Globus pallidus (tissue), 1 donor: ENCODE results near the gene NPS.

Experiments
- DNase-seq: peaks from one replicate; pipeline ENCODE4 v3.0.0-alpha.2; 2015; ENCODE audit warnings: low spot score

The NPS gene

DNA sequence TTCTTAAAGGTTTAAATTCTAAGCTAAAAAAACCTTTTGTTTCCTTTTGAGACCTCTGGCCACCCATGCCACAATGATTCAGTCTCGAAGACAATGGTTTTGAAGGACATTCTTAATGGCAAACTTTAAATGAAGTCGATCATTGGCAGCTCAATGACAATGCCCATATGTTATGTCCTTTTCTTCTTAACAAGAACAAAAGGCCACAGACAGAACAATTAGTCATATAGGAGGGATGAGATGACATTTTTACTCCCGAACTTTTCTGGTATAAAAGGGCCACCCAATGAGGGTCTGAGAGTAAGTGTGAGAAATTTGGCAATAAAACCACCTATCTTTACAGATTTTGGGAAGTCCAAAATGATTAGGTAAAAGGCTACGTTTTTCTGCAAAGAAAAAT, at the start of gene NPS:
Gene NPS, plus strand, starts transcription at position 301 of the 400 bp plus-strand sequence. Its CDS starts 60 bp downstream, at position 361.
- no peak for DNase-seq

DNA sequence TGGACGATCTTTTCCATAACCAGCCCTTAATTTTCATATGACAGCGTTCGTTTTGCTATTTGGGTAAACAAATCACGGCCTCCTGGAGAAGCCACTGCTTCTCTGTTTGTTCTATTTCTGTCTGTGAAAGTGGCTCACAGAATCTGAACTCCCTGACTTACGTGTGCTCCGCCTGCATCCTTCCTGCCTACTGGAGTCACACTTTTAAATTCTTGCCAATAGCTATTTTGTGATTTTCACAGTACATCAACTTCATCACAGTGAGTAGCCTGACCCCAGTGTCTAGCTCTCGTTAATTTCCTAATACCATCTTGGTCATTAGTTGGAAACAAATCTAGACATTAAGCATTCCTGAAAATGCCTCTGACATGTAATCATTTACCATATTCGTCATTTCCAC, 49.0 kb upstream of the NPS start:
- DNase-seq: no peak

DNA sequence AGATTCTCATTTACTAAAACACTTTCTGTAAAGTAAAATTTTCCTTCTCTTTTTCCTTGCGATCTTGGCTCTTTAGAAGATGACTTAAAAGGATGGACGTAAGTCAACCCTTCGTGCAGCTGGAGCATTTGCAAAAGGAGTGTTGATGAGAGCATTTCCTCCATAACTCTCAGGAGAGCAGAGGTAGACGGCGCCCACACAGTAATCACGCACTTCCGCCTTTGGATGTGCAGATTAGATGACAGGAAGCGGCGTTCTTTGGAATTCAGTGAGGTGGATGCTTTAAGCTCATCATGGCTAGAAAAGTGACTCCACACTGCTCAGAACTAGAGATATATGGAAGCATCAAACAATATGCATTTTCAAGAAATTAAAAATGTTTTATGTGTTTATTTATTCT, 43.0 kb upstream of the NPS start:
- DNase-seq: no peak

DNA sequence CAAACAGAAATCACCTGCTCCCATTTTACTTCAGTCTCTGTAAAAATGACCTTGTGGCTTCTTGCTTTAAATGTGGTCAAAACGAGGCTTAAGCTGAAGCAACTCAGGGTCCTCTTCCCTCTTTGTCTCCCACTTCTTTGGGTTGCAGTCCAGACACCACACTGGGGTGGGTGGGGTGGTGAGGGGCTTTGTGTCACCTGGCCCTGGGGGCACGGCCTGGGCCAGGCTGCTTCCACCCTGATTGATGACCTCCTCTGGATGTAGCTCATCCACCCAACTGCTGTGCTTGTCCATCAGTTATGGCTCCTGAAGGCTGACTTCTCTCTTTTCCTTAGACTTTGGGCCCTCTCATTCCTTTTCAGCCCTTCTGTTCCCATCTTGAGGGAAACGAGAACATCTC, 26.8 kb upstream of the NPS start:
- DNase-seq: no peak

DNA sequence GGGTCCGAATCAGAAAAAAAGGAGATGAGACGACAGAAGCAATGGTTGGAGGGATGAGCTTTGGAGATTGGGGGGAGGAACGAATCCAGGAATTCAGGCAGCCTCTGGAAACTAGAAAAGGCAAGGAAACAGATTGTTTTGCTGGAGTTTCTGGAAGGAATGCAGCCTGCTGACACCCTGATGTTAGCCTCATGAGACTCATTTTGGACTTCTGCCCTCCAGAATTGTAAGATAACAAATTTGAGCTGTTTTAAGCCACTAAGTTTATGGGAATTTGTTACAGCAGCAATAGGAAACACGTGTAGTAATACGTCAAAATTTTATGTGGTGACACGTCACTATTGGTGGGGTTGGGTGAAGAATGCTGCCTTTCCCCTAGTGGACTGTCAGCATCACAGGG, 25.6 kb upstream of the NPS start:
- DNase-seq: no peak

DNA sequence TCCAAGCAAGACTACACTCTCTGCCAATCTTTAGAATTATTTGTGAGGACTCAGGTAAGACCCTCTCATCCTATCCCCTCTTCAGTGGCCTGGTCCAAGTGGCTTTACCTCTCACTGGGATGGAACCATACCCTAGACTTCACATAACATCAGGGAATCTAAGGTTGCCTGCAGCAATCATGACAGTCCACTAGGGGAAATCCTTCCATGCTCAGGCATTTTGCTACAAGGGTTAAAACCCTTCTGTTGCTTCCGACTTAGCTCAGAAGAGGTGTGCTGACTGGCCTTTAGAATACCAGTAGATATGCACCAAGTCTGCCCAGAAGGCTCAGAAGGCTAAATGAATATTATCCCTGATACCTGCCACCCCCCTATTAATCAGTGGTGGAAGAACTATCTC, 24.9 kb upstream of the NPS start:
- no peak for DNase-seq

GRCh38 chr10:127524908-127525665, 24.0 kb upstream of the NPS start:
- no peak for DNase-seq

- DNase-seq: no peak
Observed at GRCh38 chr10:127525686-127526085, 23.4 kb upstream of the NPS start.

- no peak for DNase-seq
Observed at GRCh38 chr10:127526161-127526560, 22.9 kb upstream of the NPS start.

GRCh38 chr10:127527320-127527719, 21.8 kb upstream of the NPS start:
- no peak for DNase-seq

DNA sequence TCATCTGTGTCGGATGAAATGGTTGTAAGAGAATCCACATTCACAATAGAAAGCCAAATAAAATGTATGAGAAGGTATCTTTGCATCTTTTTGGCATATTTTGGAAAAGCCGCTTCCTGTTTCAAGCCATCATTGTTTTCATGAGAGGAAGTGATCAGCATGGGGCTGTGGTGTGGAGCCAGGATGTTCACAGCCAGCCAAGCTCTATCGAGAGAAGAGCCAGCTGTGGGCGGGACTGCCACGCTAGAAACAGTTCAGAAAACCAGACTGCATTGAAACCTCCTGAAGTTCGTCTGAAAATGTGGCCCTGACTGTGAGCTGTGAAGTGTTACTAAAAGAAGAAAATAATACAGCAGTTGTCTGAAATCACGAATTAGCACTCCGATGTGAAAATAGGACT, 21.2 kb upstream of the NPS start:
- peak; percentile 60 for DNase-seq

GRCh38 chr10:127532193-127532592, 16.9 kb upstream of the NPS start:
- no peak for DNase-seq

- DNase-seq: peak; percentile 20
Observed at GRCh38 chr10:127532659-127533058, 16.4 kb upstream of the NPS start.

DNA sequence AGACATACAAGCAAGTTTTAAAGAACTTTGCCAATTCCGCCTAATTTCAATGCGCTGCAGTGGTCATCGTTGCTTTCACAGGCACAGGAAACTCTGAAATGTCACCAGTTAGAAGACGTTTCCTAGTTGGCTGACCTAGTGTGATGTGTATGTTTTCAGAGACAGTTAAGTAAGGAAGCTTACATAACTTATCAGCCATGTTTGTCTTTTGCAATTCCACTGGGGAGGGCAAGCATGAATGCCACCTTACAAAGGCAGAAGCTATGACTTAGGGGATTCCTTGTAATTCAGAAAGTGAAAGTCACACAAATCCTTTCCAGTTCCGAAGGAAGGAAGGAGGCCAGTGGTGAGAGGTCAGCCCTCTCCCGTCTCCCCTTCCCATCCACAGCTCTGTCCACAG, 15.0 kb upstream of the NPS start:
- no peak for DNase-seq

GRCh38 chr10:127534496-127534895, 14.6 kb upstream of the NPS start:
- DNase-seq: no peak

DNA sequence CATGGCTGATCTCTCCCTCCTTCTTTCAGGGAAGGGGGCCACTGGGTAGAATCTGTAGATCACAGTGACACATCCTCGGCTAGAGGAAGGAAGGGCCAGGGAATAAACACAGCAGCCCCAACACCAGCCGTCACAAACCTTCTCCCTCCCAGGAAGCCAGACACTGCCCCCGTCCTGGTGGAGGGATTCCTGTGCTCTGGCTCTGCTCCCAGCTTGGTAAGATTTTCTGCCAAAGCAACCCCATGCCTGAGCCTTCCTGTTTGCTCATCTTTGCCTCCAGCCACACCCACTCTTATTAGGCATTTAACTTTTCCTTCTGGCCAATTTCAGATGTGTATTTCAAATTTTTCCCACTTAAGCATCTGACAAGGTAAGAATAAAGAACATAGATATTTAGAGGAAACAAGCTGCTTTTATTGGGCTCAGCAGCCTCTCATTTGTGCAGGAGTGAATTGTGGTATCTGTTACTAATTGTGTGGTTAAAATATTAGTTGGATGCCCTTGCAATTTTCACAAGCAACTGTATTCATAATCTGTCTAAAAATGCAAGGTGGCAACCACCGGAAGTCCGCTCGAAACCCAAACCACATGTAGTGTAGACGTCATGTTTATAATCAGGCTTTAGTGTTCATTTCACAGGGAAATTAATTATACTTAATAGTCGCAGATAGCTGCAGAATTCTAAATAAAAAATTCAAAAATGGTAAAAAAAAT, 13.2 kb upstream of the NPS start:
- no peak for DNase-seq

DNA sequence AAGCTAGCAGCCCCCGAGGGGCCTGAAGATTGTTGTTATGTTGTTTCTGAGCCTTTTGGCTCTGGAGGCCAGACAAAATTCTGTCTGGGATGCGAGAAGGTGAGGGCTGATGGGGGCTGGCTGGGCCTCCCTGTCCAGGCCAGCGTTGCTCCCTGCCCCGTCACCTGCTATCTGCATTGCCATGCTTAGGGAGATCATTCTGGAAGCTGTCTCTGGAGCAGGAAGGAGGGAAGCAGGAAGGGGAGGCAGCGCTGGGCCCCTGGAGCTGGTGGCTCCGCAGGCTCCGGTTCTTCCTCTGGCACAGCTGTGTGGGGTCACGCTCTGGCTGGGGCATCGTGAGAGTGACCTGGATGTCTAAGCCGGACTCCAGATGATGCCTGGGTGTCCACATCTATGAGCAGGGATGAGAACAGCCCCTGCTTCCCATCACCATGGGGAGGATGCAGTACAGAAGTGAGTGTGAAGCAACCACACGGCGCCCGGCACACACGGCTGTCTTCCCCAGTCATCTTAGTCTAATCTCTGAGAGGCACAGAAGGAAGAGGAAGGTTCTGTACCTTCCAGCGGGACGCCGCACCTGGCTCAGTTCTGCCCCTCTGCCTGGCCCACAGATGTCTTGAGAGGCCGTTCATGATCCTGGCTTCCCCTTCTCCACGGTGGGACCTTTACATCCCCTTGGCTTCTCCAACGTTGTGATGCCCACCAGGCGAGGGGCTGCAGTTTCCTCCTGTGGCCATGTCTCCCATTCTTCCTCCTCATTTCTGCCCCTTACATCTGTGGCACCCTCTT, 11.9 kb upstream of the NPS start:
- DNase-seq: no peak

- DNase-seq: no peak
Observed at GRCh38 chr10:127537924-127538323, 11.2 kb upstream of the NPS start.

DNA sequence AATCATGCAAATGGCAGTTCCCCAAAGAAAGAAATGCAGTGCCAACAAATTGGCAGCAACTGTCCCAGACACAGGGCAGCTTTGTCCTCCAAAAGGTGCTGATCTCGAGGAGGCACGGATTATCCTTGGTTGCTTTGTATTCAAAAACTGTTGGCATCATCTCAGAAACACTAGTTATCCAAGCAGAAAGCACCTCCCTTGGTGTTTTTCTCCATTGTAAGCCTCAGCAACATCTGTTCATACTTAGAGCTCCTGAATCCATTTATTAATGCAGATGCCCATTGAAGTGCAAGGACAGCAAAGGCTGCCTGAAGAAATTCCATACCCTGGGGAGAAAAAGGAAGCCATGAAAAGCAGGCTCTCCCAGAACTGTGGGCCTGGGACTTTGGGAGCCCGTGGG, 1.1 kb upstream of the NPS start:
- no peak for DNase-seq

GRCh38 chr10:127550861-127551260, 1.8 kb downstream of the NPS start:
- DNase-seq: no peak

DNA sequence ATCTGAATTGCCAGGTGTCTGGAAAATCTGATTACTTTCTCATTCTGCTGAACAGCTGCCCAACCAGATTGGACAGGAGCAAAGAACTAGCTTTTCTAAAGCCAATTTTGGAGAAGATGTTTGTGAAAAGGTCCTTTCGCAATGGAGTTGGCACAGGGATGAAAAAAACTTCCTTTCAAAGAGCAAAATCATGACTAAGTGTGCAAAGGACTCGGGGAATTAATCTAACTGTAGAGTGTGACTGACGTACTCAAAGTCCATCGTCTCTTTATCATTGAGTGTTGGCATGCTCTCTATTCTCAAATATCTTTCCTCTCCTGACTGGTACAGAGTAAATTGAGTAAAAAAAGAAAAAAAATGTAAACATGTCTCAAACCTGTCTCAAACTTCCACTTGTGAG, 3.3 kb downstream of the NPS start:
- no peak for DNase-seq

DNA sequence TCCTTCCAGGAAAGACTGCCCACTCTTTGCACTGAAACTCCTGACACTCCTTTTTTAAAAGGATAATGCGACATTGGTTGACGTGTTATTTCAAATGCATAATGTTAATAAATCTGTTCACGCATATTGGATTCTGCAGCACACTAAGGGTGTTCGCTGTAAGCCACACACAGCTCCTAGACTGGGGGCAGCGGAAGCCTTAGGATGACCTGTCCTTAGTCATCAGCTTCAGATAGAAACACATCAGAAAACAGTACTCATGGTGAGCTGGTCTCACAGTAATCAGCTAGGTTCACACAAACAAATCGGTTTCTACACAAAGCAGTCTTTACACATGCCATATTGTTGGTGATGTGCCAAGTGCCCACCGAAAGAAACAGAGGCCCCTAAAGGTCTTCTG, 4.3 kb downstream of the NPS start:
- no peak for DNase-seq

DNA sequence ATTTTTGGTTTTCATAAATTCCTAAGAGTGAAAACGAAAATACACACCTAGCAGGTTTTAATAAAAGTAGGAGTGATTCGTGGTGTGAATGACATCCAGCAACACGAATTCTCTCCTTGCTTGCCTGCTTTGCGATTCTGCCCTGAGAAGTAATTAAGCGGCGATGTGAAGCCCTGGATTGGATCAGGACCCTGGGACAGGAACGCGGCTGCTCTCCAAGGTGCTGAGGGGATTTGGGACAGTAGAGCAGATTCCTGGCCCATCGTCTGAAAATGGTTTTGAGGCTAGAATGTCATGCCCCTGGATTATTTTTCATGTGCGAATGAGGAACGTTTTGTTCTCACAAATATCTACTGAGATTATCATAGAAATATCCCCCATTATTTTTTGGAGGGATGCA, 7.8 kb downstream of the NPS start:
- DNase-seq: no peak
